MCF 10A (cell line): ENCODE data around the gene RXRA. TPM values are rescaled to one million over a fixed set of nuclear protein-coding genes. Genes with fewer than 3 reads are reported as not detected.

ENCODE experiments used
- BruUV-seq: library from RNA; stranded (reverse); fragments of 400-500 nt; replicated peaks from 2 replicates; lab custom pipeline; 2021; lab: Mats Ljungman, UMichigan
- CTCF ChIA-PET: fragments of 300-600 bp; sonication (Branson Sonifier 250); formaldehyde crosslinking; extraction: SDS; loops from one replicate; lab custom pipeline; 2021; ENCODE audit warnings: antibody characterized with exemption, inconsistent platforms; lab: Yijun Ruan, JAX
- POLR2A ChIA-PET: fragments of 300-600, 350-650 bp; sonication (Branson Sonifier 250); formaldehyde crosslinking; extraction: SDS; loops from one replicate; lab custom pipeline; 2020; ENCODE audit warnings: antibody characterized with exemption, inconsistent platforms; lab: Yijun Ruan, JAX
- DNase-seq: peaks from one replicate; pipeline ENCODE4 v3.0.0-alpha.2; 2018; ENCODE audit not compliant: unreplicated experiment
- H3K27ac Mint-ChIP-seq: one replicate; pipeline ENCODE4 v1.8.0; 2022; ENCODE audit warnings: mild to moderate bottlenecking, low read depth, mixed read lengths; ENCODE audit not compliant: unreplicated experiment
- H3K27me3 Mint-ChIP-seq: one replicate; pipeline ENCODE4 v1.8.0; 2022; ENCODE audit warnings: mixed read lengths; ENCODE audit not compliant: insufficient read depth, unreplicated experiment
- H3K36me3 Mint-ChIP-seq: one replicate; pipeline ENCODE4 v1.8.0; 2022; ENCODE audit warnings: mild to moderate bottlenecking, moderate library complexity, mixed read lengths; ENCODE audit not compliant: insufficient read depth, unreplicated experiment
- H3K4me1 Mint-ChIP-seq: one replicate; pipeline ENCODE4 v1.8.0; 2022; ENCODE audit warnings: mixed read lengths; ENCODE audit not compliant: insufficient read depth, unreplicated experiment
- H3K4me3 Mint-ChIP-seq: one replicate; pipeline ENCODE4 v1.8.0; 2022; ENCODE audit warnings: mild to moderate bottlenecking, moderate library complexity, mixed read lengths; ENCODE audit not compliant: unreplicated experiment
- H3K9me3 Mint-ChIP-seq: one replicate; pipeline ENCODE4 v1.8.0; 2022; ENCODE audit warnings: mixed read lengths; ENCODE audit not compliant: unreplicated experiment
- CTCF ChIP-seq: fragments of 200-600 bp; IDR thresholded peaks from one replicate; pipeline ENCODE4 v1.8.0; 2022; ENCODE audit warnings: antibody characterized with exemption, mild to moderate bottlenecking; ENCODE audit not compliant: unreplicated experiment
- intact Hi-C: fragments of 100-400 bp; cut with micrococcal nuclease; formaldehyde crosslinking; loops from 2 replicates; pipeline ENCODE4 v1.14.1; 2022
- total RNA-seq: library from RNA; stranded (reverse); gene quantifications from 2 replicates; pipeline ENCODE4 v1.2.3, GENCODE V29; 2022

RXRA gene
- total RNA-seq, 1 experiment from 2014 or later: 65.5 TPM

GRCh38 chr9:134404376-134405358 lies 78.4 kb downstream of the RXRA start:
- H3K4me1 Mint-ChIP-seq: peaks cover 20% of the 10 kb centered on the region
- BruUV-seq: no TSS peak
- peaks cover 56% of the 10 kb centered on the region for H3K36me3 Mint-ChIP-seq
- no peaks in the 10 kb centered on the region for H3K27me3 Mint-ChIP-seq
- peak overlapping the region; percentile 64 for H3K27ac Mint-ChIP-seq
- ChIA-PET POLR2A (no interaction called here), CTCF (interaction anchor here (0.7 to 1.3 kb wide), 2 partner anchors 17 to 38 kb away, joined by 4 to 5 read pairs; no protein-coding TSS in a partner anchor)
- no peak for TF ChIP-seq CTCF
- intact Hi-C loops: no loop called here
- no peak overlapping the region for H3K4me3 Mint-ChIP-seq
- H3K9me3 Mint-ChIP-seq: no peaks in the 10 kb centered on the region
- no peak for DNase-seq

GRCh38 chr9:134405527-134405926 lies 79.3 kb downstream of the RXRA start:
- Mint-ChIP-seq H3K36me3 (peaks cover 64% of the 10 kb centered on the region), H3K27me3 (no peaks in the 10 kb centered on the region), H3K27ac (peak overlapping the region; percentile 72), H3K9me3 (no peaks in the 10 kb centered on the region), H3K4me1 (peaks cover 27% of the 10 kb centered on the region), H3K4me3 (no peak overlapping the region)
- no peak for DNase-seq
- TF ChIP-seq CTCF: no peak
- BruUV-seq: no TSS peak
- intact Hi-C loops: no loop called here
- ChIA-PET CTCF (no interaction called here), POLR2A (no interaction called here)

GRCh38 chr9:134406366-134407120 lies 80.3 kb downstream of the RXRA start:
- H3K27me3 Mint-ChIP-seq: no peaks in the 10 kb centered on the region
- no peak for TF ChIP-seq CTCF
- intact Hi-C loops: loop anchor here (2.0 kb wide), 1 partner anchor 28 kb away; no protein-coding TSS in a partner anchor
- peak; percentile 38 for DNase-seq
- peaks cover 65% of the 10 kb centered on the region for H3K36me3 Mint-ChIP-seq
- peak overlapping the region; percentile 45 for H3K4me3 Mint-ChIP-seq
- CTCF ChIA-PET: interaction anchor here (0.6 to 2.1 kb wide), 5 partner anchors 28 to 269 kb away, joined by 3 to 8 read pairs (median 3); no protein-coding TSS in a partner anchor
- POLR2A ChIA-PET: interaction anchor here (0.7 to 1.8 kb wide), 7 partner anchors 22 to 272 kb away, joined by 3 to 8 read pairs (median 3); partner anchors contain the start of gene RNU6ATAC
- peaks cover 27% of the 10 kb centered on the region for H3K4me1 Mint-ChIP-seq
- H3K9me3 Mint-ChIP-seq: no peaks in the 10 kb centered on the region
- no TSS peak for BruUV-seq
- H3K27ac Mint-ChIP-seq: peak overlapping the region; percentile 72
